ENCODE measurements around the gene GLIS1. TPM values are rescaled to one million over a fixed set of nuclear protein-coding genes. Genes with fewer than 3 reads are reported as not detected.

Gene GLIS1
- total RNA-seq, 1 experiment from 2014 or later = 1.7 TPM

- intact Hi-C loops (cut with micrococcal nuclease) = no loop called here
- Histone ChIP-seq H3K9me3 (ENCODE audit: low read length) (0 out of 2 replicates have a peak, but pooled peaks cover 2% of the 10 kb centered on the region), H3K36me3 (ENCODE audit: low read depth, low read length) (no peaks in the 10 kb centered on the region), H4K20me1 (ENCODE audit: low read length) (no peaks in the 10 kb centered on the region), H3F3A (ENCODE audit: low read length, unreplicated experiment) (no peaks in the 10 kb centered on the region), H3K79me2 (ENCODE audit: low read length) (no peaks in the 10 kb centered on the region), H3K4me1 (ENCODE audit: insufficient read depth, low read length) (no peaks in the 10 kb centered on the region), H3K9ac (ENCODE audit: low read length) (no peak overlapping the region), H2AFZ (ENCODE audit: low read length) (no peak overlapping the region), H3K27me3 (ENCODE audit: low read length) (no peaks in the 10 kb centered on the region), H3K4me3 (ENCODE audit: low read length) (no peak overlapping the region), H3K4me2 (ENCODE audit: low read length) (no peak overlapping the region), H3K9me2 (replicated peaks; ENCODE audit: low read length) (no peaks in the 10 kb centered on the region), H3K27ac (ENCODE audit: low read length) (no peak overlapping the region)
- no TSS peak for BruUV-seq (replicated peaks)
- DNase-seq (no peak), ATAC-seq (no peak)
- ChIA-PET CTCF (no interaction called here), POLR2A (ENCODE audit: unreplicated experiment) (no interaction called here)
- TF ChIP-seq EZH2 (IDR thresholded peaks at IDR 0.05; ENCODE audit: low read length, unreplicated experiment) (no peak), CTCF (conservative IDR thresholded peaks at IDR 0.05; ENCODE audit: low read depth, low read length) (no peak), EZH2phosphoT487 (IDR thresholded peaks at IDR 0.05; ENCODE audit: borderline replicate concordance, low read length) (no peak)
Measured at GRCh38 chr1:53618500-53619366, 120.2 kb downstream of the GLIS1 start.

GRCh38 chr1:53617851-53618499, 121.0 kb downstream of the GLIS1 start:
- ChIA-PET CTCF (no interaction called here), POLR2A (ENCODE audit: unreplicated experiment) (no interaction called here)
- H3K4me1 ChIP-seq (ENCODE audit: insufficient read depth, low read length) = no peaks in the 10 kb centered on the region
- H2AFZ ChIP-seq (ENCODE audit: low read length) = no peak overlapping the region
- no peaks in the 10 kb centered on the region for H3F3A ChIP-seq (ENCODE audit: low read length, unreplicated experiment)
- H3K27me3 ChIP-seq (ENCODE audit: low read length) = no peaks in the 10 kb centered on the region
- ATAC-seq (no peak), DNase-seq (no peak)
- no peak overlapping the region for H3K4me3 ChIP-seq (ENCODE audit: low read length)
- H3K79me2 ChIP-seq (ENCODE audit: low read length) = no peaks in the 10 kb centered on the region
- intact Hi-C loops (cut with micrococcal nuclease) = no loop called here
- H3K27ac ChIP-seq (ENCODE audit: low read length) = no peak overlapping the region
- no peak overlapping the region for H3K9ac ChIP-seq (ENCODE audit: low read length)
- TF ChIP-seq EZH2phosphoT487 (IDR thresholded peaks at IDR 0.05; ENCODE audit: borderline replicate concordance, low read length) (no peak), EZH2 (IDR thresholded peaks at IDR 0.05; ENCODE audit: low read length, unreplicated experiment) (no peak), CTCF (conservative IDR thresholded peaks at IDR 0.05; ENCODE audit: low read depth, low read length) (no peak)
- H3K4me2 ChIP-seq (ENCODE audit: low read length) = no peak overlapping the region
- no peaks in the 10 kb centered on the region for H4K20me1 ChIP-seq (ENCODE audit: low read length)
- no peaks in the 10 kb centered on the region for H3K9me3 ChIP-seq (ENCODE audit: low read length)
- H3K36me3 ChIP-seq (ENCODE audit: low read depth, low read length) = no peaks in the 10 kb centered on the region
- no peaks in the 10 kb centered on the region for H3K9me2 ChIP-seq (replicated peaks; ENCODE audit: low read length)
- BruUV-seq (replicated peaks) = no TSS peak

- H3K9me3 ChIP-seq (ENCODE audit: low read length) = no peaks in the 10 kb centered on the region
- intact Hi-C loops (cut with micrococcal nuclease) = no loop called here
- no peaks in the 10 kb centered on the region for H3K36me3 ChIP-seq (ENCODE audit: low read depth, low read length)
- no TSS peak for BruUV-seq (replicated peaks)
- H3K4me2 ChIP-seq (ENCODE audit: low read length) = no peak overlapping the region
- H3F3A ChIP-seq (ENCODE audit: low read length, unreplicated experiment) = no peaks in the 10 kb centered on the region
- no peak overlapping the region for H3K9ac ChIP-seq (ENCODE audit: low read length)
- TF ChIP-seq EZH2phosphoT487 (IDR thresholded peaks at IDR 0.05; ENCODE audit: borderline replicate concordance, low read length) = no peak
- no peak for TF ChIP-seq CTCF (conservative IDR thresholded peaks at IDR 0.05; ENCODE audit: low read depth, low read length)
- no peak for TF ChIP-seq EZH2 (IDR thresholded peaks at IDR 0.05; ENCODE audit: low read length, unreplicated experiment)
- POLR2A ChIA-PET (ENCODE audit: unreplicated experiment) = no interaction called here
- no peak overlapping the region for H3K27ac ChIP-seq (ENCODE audit: low read length)
- H3K79me2 ChIP-seq (ENCODE audit: low read length) = no peaks in the 10 kb centered on the region
- CTCF ChIA-PET = no interaction called here
- H3K9me2 ChIP-seq (replicated peaks; ENCODE audit: low read length) = no peaks in the 10 kb centered on the region
- DNase-seq (no peak), ATAC-seq (no peak)
- no peaks in the 10 kb centered on the region for H3K27me3 ChIP-seq (ENCODE audit: low read length)
- H3K4me1 ChIP-seq (ENCODE audit: insufficient read depth, low read length) = no peaks in the 10 kb centered on the region
- no peak overlapping the region for H2AFZ ChIP-seq (ENCODE audit: low read length)
- no peaks in the 10 kb centered on the region for H4K20me1 ChIP-seq (ENCODE audit: low read length)
- H3K4me3 ChIP-seq (ENCODE audit: low read length) = no peak overlapping the region
Measured at GRCh38 chr1:53617382-53617781, 121.6 kb downstream of the GLIS1 start.
